GM12801 (cell line): ENCODE results near the gene ESRRA.

Experiments used
- TF ChIP-seq, protein P1 (sequence below): IDR thresholded peaks from one replicate; pipeline ENCODE4 v1.5.1; 2011; ENCODE audit warnings: control low read depth; ENCODE audit not compliant: insufficient read length; ENCODE audit errors: extremely low read depth

ESRRA gene

DNA sequence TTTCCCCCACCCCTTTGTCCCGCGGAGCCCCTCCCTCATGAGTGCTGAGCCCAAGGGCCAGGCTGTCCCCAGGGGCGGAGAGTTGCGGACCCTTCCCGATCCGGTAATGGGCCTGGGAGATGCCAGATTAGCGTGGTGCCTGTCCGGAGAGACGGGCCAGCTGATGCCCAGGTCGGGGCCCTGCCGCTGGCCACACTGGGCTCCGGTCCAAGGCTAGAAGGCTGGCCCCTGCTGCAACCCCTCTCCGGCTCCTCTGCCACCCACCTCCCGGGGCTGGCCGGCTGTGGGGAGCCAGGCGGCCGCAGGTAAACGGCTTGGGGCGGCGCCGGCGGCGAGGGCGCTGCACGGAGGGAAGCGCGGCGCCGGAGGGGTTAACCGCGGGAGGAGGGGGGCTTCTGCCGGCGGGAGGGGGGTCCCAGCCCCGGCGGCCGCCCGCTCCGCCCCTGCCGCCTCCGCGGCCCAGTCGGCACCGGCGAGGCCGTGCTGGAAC is 14.0 kb upstream of the ESRRA start, which contains the start of gene KCNK4:
TSS of gene KCNK4 (plus strand) at position 41 of the 490 bp plus-strand sequence. CDS start 1,717 bp downstream, outside the sequence.
- TF ChIP-seq, protein P1, sequence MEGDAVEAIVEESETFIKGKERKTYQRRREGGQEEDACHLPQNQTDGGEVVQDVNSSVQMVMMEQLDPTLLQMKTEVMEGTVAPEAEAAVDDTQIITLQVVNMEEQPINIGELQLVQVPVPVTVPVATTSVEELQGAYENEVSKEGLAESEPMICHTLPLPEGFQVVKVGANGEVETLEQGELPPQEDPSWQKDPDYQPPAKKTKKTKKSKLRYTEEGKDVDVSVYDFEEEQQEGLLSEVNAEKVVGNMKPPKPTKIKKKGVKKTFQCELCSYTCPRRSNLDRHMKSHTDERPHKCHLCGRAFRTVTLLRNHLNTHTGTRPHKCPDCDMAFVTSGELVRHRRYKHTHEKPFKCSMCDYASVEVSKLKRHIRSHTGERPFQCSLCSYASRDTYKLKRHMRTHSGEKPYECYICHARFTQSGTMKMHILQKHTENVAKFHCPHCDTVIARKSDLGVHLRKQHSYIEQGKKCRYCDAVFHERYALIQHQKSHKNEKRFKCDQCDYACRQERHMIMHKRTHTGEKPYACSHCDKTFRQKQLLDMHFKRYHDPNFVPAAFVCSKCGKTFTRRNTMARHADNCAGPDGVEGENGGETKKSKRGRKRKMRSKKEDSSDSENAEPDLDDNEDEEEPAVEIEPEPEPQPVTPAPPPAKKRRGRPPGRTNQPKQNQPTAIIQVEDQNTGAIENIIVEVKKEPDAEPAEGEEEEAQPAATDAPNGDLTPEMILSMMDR: no peak

DNA sequence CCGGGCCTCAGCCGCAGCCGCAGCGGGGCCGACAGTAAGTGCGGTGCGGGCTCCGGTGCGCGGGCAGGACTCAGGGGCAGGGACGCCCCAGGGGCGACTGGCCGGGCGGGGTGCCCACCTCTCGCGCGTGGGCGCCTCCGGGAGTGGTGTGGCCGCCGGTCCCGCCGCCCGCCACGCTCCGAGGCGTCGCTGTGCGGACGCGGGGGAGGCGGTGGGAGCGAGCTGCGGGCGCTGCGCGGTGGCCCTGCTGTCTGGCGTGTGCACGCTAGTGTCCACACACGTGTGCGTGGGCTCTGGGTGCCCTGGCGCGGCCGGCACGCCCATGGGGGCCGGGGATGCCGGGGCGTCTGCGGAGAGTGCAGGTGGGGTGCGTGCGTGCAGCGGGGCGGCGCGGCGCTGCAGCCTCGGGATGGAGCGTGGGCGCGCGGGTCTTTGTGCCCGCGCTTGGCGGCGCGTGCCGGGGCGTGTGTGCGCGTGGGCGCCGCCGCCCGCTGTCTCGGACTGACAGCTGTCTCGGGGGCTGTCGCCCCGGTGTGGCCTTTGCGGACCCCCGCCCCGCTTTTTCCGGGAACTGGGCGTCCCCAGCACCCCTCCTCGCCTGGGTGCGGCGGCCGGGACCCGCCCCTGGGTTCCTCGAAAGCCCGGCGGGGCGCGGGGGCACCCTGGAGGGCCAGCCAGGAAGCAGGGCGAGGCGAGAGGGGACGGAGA is 13.4 kb upstream of the ESRRA start:
- TF ChIP-seq, protein P1: no peak

DNA sequence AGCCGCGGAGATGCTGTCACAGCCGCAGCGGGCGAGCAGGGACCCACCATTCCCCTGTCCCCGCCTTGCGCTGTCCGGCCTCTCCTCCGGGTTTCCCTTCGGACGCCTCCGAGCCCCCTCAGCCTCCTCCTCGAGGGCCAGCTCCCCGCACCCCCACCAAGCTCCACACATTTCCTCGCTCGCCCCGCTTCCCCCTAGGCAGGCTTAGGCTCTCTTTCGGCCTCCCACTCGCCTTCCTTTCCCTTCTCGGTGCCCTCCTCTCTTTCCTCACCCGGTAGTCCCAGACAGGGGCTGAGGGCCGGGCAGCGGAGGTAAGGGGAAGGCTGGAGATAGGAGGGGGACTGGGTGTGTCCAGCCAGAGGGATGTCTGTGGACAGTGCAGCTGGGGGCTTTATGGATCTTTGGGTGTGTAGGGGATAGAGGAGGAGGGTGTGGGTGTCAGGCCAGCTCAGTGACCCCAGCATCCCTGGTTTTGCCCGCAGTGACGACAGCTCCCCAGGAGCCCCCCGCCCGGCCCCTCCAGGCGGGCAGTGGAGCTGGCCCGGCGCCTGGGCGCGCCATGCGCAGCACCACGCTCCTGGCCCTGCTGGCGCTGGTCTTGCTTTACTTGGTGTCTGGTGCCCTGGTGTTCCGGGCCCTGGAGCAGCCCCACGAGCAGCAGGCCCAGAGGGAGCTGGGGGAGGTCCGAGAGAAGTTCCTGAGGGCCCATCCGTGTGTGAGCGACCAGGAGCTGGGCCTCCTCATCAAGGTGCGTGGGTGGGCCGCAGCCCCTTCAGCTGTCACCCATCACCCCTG is 12.7 kb upstream of the ESRRA start:
- TF ChIP-seq, protein P1: no peak

DNA sequence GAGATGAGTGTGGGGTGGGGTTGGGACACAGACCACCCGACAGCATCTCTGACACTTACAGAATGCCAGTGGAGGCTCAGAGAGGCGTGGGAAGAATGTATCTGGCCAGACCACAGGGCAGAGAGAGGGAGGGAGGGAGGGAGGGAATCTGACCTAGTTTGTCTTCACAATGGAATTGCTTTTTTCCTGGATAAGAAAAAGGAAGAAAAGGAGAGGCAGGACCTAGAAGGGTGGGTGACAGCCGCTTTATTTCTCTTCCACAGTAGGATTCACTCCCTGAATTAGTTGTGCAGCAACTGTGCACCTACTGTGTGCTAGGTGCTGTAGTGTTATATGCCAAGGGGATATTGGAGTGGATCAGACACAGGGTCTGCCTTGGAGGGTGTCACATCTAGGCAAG is 10.6 kb upstream of the ESRRA start:
- TF ChIP-seq, protein P1: no peak

DNA sequence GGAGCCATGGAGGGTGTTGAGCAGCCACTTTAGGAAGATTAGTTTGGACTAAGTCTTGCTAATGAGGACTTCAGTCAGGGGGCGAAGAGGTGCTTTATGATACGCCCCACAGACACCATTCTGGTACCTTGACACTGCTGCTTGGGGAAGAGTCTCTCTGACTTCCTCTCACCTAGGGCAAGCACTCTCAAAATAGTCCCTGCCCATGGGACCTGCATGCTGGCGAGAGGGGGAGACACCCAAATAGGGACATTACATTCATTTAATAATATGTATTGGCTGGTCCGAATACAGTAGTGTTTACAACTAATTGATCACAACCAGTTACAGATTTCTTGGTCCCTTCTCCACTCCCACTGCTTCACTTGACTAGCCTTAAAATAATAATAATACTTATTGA is 9.6 kb upstream of the ESRRA start:
- TF ChIP-seq, protein P1: no peak

DNA sequence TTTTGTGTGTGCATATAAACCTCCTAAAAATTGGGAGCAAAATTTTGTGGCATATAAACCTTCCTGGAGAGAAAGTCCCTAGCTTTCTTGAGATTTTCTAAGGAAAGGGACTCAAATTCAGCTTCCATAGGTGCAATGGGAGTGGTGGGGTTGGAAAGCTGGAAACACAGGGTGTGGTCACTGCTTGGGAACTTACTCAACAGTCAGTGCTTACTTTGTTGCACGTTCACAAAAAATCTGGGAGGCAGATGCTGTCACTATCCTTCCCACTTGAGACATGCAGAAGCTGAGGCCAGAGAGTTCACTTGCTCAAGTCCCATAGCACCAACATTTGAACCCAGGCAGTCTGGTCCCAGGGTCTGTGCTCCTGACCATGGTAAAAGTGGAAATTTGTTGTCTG is 9.1 kb upstream of the ESRRA start:
- TF ChIP-seq, protein P1: no peak

DNA sequence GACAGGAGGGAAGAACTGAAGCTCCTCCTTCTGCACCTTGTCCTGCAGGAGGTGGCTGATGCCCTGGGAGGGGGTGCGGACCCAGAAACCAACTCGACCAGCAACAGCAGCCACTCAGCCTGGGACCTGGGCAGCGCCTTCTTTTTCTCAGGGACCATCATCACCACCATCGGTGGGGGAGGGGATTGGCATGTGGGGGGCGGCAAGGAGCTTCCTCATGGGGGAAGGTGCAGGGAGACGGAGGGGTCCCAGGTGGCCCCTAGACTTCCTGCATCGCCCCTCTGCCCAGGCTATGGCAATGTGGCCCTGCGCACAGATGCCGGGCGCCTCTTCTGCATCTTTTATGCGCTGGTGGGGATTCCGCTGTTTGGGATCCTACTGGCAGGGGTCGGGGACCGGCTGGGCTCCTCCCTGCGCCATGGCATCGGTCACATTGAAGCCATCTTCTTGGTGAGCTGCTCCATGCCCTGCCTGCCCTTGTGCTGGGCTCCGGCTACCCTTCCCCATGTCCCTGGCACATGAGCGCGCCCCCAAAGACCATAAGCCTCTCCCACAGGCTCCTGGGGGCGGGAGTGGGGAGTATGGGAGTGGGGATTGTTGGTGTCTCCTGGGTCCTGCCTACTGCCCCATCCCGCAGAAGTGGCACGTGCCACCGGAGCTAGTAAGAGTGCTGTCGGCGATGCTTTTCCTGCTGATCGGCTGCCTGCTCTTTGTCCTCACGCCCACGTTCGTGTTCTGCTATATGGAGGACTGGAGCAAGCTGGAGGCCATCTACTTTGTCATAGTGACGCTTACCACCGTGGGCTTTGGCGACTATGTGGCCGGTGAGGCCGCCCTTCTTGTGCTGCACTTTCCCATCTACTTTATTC is 8.3 kb upstream of the ESRRA start:
- TF ChIP-seq, protein P1: no peak
